DMS153 treated with DMSO at 0.1 percent for 48 hours (cell line): ENCODE data around the gene MRPL11.

ENCODE experiments used
- DNase-seq: peaks from one replicate; lab custom pipeline; 2025; ENCODE audit not compliant: unreplicated experiment; lab: John Stamatoyannopoulos, UW

Gene MRPL11

DNA sequence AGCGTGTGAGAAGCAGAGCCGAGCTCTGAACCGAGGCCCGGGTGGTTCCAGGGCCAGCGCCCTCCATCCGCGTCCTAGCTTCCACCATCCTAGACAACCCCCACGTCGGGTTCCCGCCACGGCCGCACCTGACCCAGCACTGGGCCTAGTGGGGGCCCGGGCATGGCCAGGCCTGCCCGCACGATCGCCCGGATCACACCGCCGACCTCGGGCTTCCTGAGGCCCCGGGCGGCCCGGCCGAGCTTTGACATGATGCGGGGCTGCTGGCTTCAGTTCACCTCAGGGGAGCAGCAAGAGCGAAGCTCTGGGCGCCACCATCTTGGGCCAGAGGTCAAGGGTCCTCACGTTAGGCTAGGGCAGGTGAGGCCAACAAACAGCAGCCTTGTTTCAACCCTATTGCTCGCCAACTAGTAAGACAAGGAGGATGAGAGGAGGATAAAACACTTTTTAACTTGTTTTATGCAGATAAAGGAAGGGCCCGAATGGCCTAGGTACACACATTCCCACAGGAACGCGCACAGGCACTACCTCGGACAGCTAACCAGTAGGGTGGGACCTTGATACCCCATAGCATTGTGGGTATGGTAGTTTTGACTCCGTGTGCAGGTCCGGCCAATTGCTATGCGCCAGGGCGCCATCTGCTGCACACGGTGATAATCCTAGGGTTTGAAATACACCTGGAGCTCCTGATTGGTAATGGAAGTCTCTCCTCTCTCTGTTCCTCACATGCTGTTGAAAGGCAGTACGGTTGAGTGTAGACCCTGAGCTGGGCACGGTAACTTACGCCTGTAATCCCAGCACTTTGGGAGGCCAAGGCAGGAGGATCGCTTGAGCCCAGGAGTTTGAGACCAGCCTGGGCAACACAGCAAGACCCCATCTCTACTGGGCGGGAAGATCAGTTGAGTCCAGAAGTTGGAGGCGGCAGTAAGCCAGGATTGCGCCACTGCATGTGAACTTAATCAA lies at the start of gene MRPL11:
Gene MRPL11 (minus strand): TSS at position 345 of the 963 bp plus-strand sequence. CDS start 94 bp downstream, at position 251.
- peak; percentile 91 for DNase-seq

DNA sequence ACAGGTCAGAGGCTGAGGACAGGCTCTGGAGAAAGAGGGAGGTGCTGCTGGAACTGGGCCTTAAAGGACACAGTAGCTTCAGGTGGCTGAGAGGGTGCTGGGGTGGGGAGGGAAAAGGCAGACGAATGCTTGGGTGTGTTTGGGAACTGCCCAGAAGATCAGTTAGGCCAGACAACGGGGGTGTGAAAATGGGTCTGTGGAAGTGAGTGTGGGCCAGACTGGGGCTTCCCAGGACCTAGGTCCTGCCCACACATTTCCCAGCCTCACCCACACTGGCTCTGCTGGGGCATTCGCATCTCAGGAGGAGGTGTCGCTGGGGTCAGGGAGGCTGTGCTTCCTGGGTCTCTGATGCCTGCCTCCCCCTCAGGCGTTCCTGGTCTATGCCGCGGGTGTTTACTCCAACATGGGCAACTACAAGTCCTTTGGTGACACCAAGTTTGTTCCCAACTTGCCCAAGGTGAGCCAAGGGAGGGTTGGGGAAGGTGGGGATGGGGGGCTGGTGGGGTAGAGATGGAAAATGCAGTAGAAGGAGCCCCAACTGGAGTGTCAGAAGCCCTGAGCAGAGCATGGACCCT lies 46.2 kb upstream of the MRPL11 start:
- no peak for DNase-seq

DNA sequence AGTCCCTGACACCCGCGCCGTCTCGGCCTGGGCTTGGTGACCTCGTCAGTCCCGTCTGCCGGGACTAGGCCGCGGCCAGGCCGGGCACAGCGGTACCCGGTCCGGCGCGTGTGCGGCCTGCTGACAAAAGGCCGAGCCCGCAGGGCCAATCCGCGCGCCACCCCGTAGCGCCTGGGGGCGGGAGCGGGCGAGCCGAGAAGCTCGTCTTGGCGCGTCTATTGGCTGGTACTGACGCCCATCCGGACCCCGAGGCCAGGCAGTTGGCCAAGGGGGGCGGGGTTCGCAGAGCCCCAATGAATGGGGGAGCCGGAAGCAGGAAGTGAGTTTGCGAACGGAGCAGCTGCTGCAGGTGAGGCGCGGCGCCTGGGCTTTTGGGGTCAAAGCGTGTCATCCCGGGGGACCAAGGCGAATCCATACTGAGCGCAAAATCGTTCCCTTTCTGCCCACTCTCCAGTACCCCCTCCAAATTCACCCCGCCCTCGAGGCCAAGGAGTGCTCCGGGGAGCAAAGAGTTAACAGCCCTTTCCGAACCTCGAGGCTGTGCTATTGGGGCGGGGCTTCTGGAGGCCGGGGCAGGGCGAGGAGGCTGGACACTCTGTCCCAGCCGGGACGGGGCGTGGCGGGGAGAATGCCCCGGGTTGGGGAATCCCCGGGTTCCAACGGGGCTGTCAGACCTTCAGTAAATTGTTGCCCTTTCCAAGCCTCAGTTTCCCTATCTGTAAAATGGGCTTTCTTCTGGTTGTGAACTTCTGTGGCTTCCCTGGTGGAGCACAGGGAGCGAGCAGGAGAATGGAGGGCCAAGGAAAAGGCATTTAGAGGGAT lies 41.7 kb upstream of the MRPL11 start, which contains the start of gene DPP3:
Gene DPP3 (plus strand): TSS at position 318 of the 822 bp plus-strand sequence. CDS start 1,767 bp downstream, outside the sequence.
- DNase-seq: peak; percentile 98

DNA sequence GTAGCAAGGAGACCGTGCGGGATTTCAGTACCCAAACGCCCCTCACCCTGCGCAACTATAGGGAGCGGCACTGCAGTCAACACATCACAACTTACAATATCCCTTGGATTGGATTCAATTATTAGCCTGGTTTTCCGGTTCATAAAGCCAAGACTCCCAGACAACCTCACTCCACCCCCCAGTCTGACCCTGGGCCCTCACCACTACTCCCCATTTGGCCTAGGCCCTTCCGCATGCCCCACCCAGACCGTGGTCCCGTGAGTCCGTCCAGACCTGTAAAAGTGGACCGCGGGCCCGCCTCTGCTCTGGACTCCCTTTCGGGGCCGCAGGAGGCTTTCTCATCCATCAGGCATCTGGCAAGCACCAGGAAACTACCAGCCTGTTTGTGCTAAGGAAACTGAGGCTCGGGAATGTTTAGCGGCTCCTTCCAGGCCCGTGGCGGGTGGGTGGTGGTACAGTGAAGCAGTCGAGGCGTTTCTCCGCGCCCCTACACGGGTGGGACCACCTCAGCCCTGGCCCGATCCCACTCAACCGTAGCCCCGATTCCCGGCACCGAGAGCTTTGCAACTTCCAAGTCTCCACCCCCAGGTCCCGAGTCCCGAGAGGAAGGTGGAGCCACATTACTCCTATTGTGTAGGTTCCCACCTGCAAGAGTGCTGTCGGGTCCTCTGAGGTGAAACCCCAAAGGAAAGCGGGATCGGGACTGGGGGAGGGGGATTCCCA lies 40.9 kb upstream of the MRPL11 start:
- peak; percentile 57 for DNase-seq

DNA sequence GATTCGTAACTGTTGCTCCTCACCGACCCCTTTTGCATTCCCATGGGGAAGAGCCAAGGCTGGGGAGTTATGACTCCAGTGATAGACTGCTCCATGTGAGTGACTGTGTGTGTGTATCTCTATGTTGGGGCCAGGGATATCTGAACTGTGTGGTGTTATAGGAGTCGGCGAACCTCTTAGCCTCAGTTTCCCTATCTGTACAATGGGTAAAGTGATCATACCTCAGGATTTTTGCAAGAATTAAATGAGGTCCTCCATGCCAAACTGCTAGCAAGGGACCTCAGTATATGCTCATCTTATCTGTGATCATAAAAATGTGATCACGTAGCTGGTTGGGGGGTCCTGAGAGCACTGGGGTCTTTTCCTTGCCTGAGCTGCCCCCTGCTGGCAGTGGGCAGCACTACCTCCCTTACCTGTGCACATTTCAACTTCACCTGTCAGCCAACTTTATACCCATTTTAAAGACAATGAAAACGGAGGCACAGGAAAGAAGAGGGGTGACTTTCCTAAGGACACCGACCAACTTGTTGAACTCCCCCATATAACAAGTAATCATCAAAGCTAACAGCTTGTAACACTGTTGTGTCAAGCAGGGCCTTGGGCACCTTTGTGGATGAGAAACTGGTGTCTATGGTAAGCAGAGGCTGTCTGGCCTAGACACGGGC lies 40.2 kb upstream of the MRPL11 start:
- DNase-seq: no peak

DNA sequence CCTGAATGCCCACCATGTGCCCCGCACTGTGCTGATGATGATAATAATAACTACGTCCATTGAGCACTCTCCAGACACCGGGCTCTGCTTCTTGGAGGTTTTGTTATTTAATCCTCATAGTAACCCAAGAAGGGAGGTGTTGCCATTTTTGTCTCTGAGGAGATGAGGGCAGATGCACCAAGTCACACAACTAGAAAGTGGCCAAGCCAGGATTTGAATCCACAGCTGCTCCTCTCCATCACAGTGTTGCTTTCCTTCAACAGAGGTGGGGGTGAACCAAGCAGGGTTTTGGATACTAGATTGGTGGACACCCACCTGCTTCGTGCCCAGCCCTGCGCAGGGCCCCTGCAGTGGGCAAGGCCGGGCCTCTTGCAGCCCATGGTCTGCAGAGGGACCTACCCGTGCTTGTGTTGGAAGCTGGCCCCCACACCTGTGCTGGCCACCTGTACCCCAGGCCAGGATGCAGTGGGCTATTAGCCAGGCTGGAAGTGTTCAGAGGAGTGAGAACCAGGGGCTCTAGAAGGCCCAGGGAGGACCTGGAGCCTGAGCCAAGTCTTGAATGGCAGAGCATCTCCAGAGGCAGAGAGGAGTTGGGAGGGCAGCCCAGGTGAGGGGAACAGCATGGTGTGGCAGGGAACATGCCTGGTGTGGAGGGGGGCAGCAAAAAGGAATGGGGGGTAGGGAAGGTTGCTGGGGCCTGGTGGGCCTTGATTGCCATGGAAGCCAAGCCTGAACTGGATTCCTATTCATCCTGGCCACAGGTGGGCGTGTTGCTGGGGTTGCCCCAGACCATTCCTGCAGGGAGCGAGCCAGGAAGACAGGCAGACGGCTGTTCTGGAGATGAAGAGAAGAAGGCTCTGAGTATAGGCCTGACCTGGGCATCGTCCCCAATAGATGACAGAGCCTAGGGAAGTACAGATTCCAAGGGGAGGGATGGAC lies 38.9 kb upstream of the MRPL11 start:
- no peak for DNase-seq

DNA sequence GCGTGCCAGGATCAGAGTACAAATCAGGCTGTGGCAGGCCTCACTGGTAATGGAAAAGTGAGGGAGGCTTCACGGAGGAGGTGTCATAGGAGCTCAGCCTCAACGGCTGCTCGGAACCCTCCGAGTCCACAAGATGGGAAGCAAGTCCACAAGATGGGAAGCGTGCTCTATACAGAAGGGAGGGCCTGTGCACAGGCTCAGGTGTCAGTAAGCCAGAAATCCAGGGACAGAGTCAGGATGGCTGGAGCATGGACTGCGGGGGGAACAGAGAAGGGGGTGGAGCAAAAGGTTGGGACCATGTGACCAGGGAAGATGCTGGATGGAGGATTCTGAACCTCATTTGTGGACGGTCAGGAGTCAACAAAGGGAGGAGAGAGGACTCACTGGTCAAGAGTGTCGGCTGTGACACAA lies 38.2 kb upstream of the MRPL11 start:
- no peak for DNase-seq

DNA sequence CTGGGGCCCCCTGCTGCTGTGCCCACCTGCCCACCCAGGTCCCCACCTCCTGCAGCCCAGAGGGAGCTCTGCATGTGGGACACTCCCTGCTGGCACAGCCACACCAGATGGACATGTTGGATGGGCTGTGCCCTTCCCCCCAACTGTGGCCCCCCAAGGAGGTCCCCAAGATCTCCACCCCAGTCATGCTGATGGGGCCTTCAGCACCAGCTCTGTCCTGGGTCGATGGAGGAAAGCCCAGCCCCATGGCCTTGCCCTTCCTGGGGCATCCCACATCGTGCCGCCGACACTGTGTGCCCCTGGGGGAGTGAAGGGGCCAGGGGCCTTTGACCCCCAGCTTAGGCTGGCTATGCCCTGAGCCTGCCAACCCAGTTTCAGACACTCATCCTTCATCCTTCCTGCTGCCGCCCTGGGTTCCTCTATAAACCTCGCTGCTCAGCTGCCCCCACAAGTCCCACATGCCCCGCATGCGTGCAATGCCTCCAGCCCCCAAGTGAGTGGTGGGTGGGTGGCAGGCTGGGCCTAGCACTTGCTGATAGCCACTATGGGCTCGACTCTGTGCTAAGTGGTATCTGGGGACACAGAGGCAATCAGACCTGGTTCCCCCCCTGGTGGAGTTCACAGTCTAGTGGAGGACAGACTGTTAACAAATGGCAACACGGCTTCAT lies 37.7 kb upstream of the MRPL11 start:
- no peak for DNase-seq

DNA sequence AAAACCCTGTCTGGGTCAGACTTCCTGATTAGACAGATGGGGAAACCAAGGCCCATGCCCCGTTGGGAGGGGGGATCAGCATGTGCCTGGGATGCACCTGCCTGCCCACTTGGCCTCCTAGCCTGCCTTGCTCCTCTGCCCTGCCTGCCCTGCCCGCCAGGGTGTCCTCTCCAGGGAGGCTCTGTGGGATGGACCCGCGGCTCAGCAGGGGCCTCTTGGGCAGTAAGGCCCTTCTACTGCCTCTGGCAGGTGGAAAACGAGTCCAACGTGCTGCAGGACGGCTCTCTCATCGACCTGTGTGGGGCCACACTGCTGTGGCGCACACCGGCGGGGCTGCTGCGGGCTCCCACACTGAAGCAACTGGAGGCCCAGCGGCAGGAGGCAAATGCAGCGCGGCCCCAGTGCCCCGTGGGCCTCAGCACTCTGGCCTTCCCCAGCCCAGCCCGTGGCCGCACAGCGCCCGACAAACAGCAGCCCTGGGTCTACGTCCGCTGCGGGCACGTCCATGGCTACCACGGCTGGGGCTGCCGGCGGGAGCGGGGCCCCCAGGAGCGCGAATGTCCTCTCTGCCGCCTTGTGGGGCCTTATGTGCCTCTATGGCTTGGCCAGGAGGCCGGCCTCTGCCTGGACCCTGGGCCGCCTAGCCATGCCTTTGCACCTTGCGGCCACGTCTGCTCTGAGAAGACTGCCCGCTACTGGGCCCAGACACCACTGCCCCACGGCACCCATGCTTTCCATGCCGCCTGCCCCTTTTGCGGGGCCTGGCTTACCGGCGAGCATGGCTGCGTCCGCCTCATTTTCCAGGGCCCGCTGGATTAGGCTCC lies 36.9 kb upstream of the MRPL11 start:
- DNase-seq: no peak

DNA sequence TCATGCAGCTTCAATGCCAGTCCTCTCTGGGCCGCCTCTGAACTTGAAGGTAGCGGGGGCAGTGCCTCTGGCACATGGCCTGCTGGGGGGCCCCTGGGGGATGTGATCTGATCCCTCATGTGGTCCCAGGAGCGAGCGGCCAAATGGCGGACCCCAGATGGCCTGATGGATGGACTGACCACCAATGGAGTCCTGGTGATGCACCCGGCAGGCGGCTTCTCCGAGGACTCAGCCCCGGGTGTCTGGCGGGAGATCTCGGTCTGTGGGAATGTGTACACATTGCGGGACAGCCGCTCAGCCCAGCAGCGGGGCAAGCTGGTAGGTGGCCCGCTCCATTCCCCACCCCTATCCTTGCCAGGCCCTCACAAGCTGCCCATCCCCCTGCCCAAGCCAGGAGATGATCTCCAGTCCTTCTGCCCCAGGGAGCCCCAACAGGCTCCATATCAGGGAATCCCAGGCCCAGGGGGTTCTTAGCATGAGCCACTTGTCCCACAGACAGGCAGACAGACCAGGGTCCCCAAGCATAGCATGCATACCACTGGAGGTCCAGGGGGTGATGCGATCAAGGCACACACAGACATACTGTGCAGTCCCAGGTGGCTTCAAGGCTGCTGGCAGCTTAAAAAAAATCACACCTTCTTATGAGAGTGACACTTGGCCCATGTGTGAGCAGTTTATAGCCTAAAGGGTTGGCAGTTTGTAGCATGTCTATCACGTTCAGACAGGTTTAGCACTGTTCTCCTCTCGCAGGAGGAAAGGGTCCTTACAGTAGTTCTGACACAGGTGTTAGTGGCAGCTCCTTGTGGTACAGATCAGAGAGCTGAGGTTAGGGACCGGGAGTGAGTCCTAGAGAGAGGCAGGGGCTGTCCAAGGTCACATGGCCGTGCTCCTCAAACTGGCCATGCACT lies 35.2 kb upstream of the MRPL11 start:
- no peak for DNase-seq

DNA sequence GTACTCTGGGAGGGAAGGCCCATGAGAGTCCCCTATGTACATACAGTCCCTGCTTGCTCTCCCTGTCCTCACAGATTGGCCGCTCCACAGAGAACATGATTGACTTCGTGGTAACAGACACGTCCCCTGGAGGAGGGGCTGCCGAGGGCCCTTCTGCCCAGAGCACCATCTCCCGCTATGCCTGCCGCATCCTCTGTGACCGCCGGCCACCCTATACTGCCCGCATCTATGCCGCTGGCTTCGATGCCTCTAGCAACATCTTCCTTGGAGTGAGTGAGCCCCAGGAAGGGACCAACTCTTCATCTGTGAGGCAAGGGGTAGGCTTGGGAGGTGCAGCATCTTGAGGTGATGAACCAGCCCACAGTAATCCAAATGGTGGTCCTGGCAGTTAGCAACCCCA lies 34.5 kb upstream of the MRPL11 start:
- DNase-seq: no peak

DNA sequence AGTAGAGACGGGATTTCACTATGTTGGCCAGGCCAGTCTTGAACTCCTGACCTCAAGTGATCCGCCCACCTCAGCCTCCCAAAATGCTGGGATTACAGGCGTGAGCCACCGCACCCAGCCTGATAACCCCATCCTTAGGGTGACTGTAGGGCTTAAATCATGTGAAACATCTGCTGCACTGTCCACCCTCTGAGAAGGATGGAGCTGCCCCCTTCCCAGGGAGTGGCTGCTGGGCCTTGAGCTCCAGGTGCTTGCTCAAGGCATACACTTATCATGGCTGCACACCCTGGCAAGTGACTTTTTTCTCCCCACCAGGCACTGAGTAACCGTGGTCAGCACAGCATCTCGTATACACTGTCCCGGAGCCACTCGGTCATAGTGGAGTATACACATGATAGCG lies 33.4 kb upstream of the MRPL11 start:
- no peak for DNase-seq

DNA sequence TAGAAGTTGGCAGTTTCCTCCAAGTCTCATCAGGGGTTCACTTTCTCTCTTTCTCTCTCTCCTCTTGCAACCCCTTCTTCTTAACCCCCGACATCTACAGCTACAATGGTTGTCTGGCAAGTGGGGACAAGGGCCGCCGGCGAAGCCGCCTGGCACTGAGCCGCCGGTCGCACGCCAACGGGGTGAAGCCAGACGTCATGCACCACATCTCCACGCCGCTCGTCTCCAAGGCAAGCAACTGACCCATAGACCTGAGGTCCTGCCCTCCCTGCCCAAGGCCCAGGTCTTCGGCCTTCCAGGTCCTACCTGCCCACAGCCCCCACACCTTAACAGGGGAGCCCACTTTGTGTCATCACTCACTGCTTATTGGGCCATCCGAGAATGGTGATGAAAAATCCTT lies 32.5 kb upstream of the MRPL11 start:
- no peak for DNase-seq

DNA sequence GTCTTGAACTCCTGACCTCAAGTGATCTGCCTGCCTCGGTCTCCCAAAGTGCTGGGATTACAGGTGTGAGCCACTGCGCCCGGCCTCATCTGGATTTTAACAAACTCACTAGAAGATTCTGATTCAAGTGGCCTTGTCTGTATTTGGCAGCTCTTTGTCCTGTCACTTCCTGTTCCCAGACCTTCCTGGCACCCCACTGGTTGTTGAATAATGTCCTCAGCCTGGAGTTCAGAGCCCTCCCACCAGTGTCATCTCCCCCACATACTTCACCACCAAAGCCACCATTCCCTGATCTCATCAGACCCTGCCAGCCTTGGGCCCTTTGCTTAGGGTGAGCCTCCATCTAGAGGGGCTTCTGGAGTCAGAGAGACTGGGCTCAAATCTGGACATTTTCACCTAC lies 31.4 kb upstream of the MRPL11 start:
- no peak for DNase-seq

DNA sequence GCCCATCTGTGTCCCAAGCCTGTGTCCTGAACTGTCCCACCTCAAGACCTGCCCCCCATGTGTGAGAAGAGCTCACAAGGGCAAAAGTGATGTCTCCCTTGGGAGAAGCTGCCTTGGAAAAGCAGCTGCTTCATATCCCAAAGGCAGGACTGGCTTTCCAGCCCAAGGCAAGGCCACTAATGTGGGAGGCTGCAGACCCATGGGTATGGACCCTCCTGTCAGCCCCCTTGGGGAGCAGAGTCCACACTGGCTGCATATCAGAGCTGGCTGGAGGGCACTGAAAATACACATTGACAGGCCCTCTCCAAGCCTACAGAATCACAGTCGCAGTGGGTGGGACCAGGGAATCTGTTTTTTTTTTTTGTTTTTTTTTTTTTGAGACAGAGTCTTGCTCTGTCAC lies 30.8 kb upstream of the MRPL11 start:
- DNase-seq: no peak

DNA sequence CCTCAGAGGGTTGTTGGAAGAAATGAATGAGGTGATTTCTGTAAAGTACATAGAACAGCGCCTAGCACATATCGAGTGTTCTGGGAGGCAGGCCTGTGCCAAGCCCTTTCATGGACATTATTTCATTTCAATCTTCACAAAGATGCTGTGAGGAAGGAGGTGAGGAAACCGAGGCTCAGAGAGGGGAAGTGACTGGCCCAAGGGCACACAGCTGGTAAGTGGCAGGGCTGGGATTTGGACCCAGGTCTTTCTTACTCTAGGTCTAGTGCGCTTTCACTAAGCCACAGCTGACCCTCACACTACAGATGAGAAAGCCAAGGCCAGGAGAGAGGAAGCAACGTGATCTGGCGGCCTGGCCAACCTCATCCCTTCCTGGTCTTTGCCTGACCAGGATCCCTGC lies 30.0 kb upstream of the MRPL11 start:
- DNase-seq: no peak

DNA sequence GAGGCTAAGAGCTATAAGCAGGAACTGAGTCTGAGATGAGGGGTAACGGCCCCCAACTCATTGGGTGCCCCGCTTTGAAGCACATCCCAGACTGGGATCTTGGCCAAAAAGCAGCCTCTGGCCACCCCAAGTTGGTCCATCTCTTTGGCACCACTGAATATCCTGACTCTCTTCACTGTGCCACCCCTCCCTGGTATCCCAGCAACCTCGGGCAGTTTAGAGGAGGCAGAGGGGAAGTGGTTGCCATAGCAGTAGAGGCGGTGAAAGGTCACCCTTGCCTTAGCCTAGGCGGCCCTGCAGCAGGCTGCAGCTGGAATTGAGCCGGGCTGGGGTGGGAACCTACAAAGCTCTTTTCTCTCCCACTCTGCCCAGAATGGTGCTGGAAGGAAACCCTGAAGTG lies 29.1 kb upstream of the MRPL11 start:
- peak; percentile 42 for DNase-seq
